RPMI8226 (cell line): Measurements from ENCODE around the gene FGF1.

Source experiments
- DNase-seq: peaks from one replicate; pipeline ENCODE4 v3.0.0-alpha.2; 2015

Gene FGF1

DNA sequence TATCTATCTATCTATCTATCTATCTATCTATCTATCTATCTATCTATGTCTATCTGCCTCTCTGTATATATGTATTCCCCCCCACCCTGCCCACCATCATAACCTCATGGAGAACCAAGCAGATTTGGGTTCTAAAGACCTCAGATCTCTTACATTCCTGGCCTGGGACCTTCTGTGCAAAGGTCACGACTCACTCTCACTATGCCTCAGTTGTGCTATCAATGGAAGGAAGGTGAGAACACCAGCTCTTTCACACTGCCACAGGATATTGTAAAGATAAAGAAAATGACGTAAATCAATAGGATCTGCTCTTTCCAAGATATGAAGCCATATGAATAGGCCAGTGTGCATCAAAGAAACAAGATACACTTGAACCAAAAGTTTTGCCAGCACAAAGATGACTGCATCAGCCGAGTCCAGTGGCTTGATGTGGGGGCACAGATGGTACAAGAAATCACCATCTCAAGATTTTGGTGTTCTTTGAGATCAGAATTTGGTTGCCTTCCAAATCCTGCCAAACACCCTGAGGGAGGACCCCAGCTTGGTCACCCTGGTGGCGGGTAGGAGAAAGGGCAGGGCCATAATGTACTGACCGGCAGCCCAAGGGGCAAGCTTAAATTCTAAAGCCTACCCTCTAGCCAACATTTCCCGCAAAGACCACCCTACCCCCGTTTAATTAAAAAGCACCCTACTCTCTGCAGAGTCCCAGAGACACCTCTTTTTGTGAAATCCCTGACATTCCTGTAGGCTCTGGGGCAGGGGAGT, 8.4 kb upstream of the FGF1 start:
- no peak for DNase-seq

DNA sequence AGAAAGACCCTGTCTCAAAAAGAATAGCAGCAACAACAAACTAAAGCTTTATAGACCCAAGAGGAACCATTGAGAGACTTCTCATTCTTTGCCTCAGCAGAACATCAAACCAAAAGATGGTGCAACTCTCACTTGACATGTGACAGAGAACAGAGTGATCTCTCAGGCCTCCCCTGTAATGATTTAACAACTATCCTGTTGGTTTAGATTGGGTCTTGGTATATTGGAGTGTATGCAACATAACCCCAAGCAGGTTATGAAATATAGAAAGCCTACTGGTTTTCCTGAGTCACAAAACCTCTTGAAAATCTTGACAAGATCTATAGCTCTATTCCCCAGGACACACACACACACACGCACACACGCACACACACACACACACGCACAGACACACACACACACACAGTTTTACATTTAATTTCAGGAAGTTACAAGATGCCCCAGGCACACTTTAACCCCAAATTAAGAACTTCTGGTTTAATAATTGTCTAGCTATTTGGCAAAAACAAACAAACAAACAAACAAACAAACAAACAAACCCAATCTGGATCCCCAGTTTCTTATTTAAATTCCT, 6.5 kb upstream of the FGF1 start:
- no peak for DNase-seq

DNA sequence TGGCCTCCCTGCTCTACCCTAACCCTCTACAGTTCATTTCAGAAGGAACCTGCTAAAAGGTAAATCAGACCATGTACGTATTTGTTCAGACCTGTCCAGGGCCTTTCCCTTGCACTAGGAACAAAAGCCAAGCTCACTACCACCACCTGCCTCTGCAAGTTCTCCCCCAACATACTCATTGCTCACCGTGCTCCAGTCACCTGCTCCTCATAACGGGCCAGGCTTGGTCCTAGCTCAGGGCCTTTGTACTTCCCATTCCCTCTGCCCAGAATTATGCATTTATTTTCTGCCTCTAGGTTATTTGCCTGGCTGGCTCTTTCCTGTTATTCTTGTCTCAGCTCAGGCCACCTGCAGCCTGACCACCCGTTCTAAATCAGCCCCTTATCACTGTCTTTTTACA, 4.8 kb upstream of the FGF1 start:
- DNase-seq: no peak

DNA sequence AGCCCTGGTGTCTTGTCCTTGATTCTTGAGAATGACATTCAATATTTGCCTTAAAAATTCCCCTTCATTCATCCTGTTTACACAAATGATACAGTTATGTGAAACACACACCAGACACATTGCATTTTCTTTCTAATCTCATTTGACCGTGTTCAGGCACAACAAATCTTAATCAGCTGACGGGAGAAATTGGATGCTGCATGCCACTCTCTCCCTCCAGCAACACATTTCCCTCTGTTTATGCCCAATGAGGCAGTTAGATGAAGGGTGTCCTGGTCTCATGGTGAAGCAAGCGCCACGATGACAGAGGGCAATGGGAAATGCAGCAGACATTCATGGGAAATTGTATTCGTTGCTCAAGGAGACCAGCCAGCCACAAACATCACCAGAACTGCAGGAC, 3.2 kb upstream of the FGF1 start:
- DNase-seq: no peak

DNA sequence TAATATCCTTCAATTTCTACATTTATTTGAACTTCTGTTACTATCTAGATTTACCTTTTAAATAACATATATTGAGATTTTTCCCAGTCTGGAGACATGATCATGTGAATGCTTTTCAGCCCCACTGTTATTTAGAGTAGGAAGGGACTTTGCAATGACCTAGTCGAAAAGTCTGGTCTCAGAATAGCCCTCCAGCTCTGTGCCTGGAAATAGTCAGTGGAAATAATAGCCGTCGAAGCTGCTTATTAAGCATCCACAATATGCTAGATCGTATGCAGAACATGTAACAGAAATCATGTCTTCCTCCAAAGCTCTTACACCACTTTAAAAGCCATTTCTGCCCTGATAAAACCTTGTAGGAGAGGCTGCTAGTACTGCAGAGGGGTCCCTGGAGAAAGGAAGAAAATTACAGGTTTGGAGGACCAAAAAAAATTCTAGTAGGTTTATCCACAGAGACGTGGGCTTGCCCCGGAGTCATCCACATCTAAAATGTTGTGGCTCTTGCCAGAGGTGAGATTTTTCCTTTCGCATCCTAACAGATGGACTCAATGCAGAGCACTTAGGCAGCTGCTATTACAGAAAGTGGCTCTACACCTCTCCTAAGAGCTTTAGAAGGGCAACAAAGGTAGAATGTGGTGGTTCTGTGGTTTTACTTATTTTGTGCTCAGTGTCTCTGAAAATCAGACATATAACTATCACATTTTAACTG, 2.5 kb upstream of the FGF1 start:
- DNase-seq: no peak

DNA sequence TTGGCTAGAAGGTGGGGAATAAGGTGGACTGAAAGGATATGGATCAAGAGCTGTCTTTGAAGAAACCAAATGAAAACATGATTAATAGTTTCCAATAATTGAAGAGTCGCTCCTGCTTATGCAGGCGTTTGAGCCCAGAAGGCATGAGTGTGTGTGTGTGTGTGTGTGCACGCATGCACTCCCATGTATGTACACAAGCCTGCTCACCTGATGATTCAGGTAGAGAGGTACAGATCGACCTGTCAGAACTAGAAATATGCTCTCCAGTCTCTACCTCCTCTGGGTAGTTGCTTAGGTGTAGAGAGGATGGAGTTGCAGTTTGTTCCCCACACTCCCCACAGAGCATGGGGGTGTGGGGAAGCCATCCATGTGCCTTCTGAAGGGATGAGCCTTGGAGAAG, 1.1 kb upstream of the FGF1 start:
- no peak for DNase-seq

DNA sequence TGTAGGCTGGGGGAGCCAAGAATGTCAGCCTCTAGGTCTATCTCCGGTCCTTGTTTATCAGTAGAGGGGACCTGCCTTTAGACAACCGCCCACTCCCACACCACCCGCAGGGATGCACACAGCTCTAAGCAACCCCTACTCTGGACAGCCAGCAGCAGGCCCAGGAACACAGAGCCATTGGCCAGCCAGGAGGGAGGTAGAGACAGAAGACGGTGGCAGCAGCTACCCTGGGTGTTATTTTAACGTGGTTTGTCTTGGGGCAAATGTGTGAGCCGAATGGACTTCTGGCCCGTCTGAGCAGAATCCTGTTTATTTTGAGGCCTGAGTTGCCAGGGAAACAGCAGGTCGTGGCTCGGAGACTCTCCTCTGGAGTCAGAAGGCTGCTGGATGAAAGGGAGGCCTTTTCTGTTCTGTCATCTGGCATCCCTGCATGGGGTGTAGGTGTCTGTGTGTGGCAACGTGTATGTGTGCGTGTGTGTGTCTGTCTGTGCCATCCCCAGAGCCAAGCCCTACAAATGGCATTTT, 382 bp upstream of the FGF1 start:
- DNase-seq: no peak

DNA sequence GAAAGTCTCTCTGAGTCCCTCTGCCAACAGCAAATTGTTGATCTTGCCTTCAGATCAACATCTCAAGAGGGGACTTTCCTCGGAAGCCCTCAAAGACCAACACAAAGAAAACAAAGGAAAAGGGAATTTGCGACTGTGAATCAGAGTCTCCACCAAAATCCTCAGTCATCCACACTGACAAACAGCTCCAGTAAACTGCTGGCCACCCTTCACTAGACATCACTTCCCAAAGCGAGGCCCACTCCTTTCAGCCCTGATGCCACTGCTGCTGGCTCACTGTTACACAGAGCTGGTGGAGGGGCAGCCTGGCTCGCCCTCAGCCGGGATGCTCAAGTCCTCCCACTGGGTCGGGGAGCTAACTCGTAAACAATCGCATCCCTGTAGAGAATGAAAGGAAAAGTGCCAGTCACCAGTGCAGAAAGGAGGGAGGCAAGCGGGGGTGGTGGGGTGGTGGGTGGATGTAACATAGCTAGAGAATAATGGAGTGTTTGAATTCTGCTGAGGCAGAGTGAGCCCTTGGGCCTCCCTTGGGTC, 1.3 kb downstream of the FGF1 start:
- DNase-seq: no peak

DNA sequence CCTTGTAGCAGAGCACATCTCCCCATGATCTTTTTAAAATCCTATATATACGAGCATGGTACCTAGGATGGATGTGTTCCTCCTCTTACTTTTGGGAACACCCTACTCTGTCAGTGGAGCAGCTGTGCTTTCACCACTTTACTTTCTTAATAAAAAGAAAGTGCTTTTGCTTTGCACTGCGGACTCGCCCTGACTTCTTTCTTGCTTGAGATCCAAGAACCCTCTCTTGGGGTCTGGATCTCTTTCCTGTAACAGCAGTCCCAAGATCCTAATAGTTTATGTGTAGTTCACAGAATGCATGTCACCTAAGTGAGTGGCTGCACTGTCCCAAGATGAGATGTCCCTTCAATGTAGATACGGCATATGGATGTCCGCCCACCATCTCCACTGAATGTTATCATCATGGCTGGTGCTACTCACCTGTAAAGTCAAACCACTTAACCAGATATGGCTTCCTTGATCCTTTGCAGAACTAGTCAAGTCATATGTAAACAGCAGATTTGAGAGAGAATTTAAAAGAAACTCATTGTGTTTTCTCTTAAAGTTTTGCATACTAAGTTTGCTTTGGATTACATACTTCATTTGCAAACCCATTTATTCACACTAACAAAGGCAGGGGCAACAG, 1.9 kb downstream of the FGF1 start:
- no peak for DNase-seq

DNA sequence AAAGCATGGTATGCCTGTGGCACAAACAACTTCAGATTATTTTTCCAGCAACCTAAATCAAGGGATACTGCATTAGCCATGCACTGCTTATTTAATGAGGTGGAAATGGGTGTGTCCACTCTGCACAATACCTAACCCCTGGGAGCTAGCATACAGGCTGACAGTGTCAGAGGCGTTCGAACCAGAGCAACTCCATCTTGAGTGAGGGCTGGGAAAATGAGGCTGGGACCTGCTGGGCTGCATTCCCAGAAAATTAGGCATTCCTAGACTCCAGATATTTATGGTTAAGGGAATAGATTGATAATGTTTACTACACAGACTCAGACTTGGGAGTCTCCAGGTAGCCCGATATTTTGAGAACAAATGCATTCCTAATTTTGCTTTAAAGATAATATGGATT, 2.8 kb downstream of the FGF1 start:
- DNase-seq: no peak

DNA sequence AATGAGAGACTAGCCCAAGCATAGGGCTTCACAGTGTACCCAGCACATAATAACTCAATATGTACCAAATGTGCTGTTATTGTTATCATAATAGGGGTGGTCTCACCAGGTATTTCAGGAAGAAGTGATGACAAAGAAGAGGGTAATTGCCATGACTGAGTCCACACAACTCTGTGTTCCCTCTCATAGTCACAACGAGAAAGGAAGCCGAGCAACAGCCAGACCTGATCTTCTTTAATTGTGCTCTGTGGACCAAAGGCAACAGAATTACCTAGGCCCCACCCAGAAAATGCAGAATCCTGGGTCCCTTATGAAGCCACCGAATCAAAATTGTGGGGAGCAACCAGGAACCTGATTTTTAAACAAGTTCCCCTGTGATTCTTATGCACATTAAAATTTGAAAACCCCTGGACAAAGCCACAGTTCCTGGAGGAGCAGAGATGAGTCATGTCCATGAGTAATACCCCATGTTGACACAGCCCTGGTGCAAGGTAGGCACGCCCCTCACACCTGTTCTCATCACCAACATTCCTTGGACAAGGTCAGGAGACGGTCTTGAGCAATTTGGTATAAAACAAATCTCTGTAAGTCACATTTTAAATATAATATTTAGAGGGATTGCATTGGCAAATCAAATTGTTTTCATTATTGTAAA, 5.2 kb downstream of the FGF1 start:
- DNase-seq: no peak

DNA sequence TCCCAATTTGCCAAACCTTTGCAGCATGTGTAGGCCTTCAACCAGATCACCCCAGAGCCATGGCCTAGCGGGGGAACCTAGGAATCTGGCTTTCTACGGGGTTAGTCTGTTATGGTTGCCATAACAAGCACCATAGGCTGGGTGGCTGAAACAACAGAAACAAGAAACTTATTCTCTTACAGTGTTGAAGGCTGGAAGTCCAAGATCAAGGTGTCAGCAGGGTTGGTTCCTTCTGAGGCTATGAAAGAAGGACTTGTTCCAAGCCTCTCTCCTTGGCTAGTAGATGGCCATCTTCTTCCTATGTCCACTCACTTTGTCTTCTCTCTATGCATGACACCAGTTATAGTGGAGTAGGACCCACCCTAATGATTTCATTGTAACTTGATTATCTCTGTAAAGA, 6.1 kb downstream of the FGF1 start:
- no peak for DNase-seq

DNA sequence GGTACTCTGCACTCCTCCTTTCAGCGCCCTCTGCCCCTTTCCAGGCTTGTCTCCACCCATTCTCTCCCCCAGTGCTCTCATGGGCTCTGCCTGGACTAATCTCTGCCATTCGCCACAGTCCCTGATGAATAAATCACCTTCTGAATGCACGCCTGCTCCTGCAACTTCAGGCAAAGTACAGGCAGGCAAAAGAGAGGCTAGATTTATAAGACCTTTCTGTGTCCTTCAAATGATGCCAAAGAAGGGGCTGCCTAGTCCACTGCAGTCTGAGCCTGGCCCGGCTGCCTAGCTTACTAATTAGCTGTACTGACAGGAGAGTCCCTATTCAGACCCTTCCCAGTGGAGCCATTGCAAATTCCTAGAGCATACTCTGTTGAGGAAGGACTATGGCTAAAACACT, 7.4 kb downstream of the FGF1 start:
- no peak for DNase-seq

DNA sequence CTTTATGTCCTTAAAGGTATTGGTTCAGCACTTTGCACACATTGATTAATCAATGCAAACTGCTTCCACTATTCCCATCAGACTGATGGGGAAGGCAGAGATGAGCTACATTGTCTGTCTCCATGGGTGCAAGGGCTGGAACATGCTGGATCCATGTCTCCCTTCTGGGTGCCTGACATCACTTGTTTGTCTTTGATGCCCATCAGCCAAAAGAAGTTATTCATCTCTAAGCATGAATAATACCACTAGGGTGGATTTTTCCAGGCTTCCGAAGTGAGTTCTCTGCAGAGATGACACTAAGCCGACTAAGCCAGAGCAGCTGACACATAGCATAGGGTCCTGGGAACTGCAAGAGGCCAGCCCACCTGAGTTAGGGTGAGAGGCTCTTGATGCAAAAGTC, 8.7 kb downstream of the FGF1 start:
- no peak for DNase-seq

DNA sequence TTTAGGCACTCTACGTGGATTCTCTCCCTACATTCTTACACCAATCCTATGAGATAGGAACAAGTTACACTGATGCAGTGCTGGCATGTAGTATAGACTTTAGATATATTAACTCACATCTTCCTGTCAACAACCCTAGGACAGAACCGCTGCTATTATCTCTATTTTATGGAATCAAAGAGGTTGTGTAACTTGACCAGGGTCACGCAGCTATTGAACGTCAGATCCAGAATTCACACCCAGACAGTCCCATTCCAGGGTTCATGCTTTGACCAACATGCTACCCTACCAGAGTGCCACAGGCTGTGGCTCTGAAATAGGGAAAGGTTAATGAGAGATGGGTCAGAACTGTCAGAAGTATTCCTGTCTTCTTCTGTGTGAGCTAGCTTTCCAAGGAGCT, 9.6 kb downstream of the FGF1 start:
- no peak for DNase-seq

DNA sequence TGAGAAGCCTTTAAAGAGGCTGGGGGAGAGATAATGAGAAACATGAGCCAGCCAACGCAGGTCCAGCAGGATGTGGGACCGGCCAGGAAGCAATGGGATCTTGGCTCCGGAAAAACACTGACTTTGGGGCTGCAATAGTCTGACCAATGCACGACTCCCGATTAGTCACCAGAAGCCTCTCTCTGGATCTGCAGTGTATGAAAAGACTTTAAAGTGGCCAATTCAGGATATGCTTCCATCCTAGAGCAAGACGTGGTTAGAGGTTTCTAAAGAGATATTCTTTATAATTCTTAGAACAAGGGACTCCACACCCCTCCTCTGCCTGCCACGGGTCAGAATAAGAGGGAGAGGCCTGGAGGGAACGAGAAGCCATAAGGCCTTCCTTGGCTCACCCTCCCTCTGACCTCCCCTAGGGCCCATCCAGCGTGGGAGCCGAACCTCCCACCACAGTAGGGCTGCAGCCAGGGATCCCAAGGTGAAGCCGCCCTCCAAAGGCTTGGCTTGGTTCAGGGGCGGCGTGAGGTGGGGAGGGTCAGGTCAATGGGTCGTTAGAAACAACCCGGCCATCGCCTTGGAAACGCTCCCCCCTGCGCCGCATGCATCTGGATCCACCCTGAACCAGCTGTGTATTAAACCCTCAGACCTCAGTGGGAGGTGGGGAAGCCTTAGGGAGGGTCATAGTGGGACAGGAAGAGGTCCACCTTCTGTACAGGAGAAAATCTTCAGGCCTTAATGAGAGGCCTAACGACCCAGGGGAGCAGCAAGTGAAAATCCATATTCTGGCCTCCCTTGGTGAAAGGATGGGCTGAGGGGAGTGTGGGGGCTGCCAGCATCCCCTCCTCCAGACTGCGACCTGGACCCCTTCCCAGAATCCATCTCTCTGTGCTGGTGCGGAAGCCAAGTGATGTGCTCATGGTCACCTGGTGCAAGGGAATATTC, 11.1 kb downstream of the FGF1 start:
- DNase-seq: no peak

DNA sequence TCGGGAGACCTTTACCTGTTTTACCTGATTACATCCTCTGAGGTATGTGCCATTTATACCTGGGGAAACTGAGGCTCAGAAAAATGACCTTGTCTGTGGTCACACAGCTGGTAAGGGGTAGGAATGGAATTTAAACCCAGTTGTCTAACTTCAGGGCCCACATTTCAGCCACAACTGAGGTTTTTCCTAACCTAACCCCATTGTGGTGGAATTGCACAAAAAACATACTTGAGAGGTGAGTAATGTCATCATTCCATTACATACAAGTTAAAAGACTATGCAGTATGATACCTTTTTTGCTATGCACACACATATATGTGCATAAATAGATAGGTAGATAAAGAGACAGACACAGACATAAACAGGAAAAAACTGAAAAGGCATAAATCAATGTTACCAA, 14.1 kb downstream of the FGF1 start:
- no peak for DNase-seq

DNA sequence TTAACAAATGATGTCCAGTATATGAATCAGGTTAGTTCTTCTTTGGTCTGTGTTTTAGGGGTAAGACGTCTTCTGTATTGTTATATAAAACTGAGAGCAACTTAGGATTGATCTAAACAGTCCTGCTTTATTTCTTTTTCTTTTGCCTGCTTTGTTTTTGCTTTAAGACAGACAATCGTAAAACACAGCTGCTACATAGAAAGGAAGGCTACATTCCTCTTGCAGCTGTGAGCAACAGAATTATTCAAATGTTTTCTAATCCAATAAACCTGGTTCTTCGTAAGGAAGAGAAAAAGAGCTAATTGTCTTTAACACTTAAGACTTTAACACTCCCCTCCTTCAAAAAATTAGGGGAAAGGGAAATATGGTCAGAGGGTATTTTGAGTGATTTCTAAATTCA, 14.6 kb downstream of the FGF1 start:
- no peak for DNase-seq

DNA sequence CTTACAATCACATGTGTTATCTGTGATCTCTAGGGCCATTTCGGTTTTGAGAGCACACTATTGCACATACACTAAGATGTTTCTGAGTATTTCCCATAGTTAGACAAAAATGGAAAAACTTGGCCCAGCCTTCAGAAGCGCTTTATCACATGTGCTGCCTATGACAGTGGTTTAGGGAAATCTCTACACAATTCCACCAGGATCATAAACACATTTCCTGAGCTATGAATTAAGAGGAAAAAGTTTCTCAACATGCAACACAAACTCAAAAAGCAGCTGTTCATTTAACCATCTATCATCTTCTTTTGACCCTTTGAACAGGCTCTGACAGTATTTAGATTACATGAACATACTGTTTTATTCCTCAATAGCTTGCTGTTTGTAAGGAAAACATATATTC, 15.1 kb downstream of the FGF1 start:
- no peak for DNase-seq

DNA sequence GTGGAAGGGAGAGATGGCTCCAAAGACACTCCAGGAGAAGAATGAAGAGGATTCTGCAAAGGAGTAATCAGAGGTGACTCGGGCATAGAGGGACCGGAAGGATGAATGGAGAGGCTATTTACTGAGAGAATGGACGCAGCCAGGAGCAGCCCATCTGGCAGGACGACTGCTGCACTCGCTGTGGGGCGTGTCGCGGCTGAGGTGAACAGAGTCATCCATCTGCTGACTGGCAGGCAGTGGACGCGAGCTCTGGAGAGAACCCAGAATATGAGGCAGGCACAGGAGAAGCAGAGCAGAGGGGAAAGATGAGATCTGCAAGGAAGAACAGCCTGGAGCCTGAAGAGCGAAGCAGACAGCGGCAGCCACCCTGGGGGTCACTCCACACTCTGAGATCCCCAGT, 16.4 kb downstream of the FGF1 start:
- no peak for DNase-seq

DNA sequence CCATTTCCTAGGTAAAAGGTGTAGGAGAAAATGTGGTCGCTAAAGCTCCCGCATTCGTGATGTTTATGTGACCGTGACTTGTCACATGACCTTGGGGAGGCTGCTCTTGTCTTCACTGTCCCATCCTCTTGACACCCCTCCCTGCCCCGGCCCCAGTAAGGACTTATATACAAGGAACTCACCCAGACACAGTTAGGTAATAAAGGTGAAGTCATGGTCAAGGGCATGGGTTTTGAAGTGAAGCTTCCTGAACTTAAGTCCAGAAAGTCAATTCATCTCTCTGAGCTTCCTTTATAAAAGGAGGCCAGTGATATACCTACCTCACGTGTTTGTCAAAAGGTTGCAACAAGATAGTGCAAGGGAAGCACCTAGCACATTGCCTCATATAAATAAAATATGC, 17.6 kb downstream of the FGF1 start:
- DNase-seq: no peak

DNA sequence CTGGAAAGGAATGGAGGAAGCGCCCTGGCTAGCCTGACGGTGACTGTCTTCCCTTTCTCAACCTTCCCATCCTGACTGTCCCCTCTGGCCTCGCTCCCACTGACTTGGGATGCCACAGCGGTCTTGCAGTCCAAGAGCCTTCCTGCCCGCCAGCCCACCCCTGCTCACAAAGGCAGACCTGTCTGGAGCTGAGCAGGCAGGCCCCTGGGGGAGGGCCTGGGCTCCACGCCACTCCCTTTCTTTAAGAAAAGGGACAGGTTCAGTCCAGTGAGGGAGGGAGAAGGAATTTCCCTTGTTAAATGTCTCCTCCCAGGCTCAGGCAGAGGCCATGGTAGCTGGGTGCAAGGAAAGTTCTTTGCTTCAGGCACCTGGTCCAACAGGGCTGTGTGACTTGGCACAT, 18.1 kb downstream of the FGF1 start:
- DNase-seq: no peak
